NT2/D1 (cell line): ENCODE measurements around the gene SUSD3.

Experiments
- YY1 ChIP-seq: IDR thresholded peaks from 2 replicates; pipeline ENCODE4 v1.6.1; 2011; ENCODE audit not compliant: insufficient read length, insufficient read depth
- ZNF274 ChIP-seq: IDR thresholded peaks from 2 replicates; pipeline ENCODE4 v1.6.1; 2011; ENCODE audit warnings: mild to moderate bottlenecking, low read depth, low read length

DNA sequence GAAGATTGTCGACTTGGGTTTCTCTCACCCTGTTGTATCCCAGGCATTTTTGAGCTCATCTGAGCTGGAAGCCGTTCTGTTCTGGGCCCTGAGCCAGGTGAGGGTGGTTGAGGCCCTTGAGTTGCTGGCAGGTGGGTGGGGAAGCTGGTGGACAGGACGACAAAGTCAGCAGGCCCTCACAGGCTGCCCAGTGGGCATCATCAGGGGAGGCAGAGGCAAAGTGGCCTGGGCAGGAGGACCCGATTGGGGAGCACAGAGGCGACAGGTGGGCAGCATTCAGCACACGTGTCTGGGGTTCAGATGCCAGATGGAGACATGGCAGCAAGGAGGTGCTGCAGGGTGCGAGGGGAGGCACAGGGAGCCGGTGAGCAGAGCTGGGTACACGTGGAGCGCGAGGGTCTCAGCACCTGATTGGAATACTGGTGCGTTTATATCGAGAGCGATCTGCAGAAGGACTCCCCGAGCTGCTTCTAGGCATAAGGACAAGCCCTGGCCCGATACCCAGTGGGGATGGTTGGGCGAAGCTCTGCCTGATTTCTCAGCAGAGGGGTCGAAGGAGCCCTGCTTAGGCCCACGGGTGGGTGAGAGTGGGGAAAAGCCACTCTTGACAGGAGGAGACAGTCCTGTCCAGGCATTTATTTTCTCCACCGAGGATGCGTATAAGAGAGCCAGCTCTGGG, 49.0 kb upstream of the SUSD3 start:
- TF ChIP-seq ZNF274, result no peak
- TF ChIP-seq YY1, result no peak
